ENCODE data around the gene BICDL1. TPM values are rescaled to one million over a fixed set of nuclear protein-coding genes. Genes with fewer than 3 reads are reported as not detected.

The BICDL1 gene
- total RNA-seq, 2 donors from 2014 or later, result 5.0 to 11.1 TPM

DNA sequence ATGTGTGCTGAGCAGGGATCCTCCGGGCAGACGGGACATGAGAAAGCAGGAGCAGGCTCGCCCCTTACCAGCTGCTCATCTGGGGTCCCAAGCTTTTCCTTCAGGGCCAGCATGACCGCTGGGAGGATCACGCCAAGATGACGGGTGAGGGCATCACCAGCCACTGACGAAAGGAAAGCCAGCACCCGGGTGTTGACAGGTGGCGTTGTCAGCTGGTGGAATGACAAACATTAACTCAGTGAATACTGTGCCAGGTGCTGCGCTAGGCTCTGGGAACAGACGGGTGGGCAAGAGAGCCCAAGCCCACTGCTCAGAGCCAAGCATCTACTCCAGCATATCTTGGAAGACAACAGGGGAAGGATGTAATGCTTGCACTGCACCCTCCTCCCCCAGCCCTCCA is 148.8 kb downstream of the BICDL1 start:
- TF ChIP-seq, protein P1, sequence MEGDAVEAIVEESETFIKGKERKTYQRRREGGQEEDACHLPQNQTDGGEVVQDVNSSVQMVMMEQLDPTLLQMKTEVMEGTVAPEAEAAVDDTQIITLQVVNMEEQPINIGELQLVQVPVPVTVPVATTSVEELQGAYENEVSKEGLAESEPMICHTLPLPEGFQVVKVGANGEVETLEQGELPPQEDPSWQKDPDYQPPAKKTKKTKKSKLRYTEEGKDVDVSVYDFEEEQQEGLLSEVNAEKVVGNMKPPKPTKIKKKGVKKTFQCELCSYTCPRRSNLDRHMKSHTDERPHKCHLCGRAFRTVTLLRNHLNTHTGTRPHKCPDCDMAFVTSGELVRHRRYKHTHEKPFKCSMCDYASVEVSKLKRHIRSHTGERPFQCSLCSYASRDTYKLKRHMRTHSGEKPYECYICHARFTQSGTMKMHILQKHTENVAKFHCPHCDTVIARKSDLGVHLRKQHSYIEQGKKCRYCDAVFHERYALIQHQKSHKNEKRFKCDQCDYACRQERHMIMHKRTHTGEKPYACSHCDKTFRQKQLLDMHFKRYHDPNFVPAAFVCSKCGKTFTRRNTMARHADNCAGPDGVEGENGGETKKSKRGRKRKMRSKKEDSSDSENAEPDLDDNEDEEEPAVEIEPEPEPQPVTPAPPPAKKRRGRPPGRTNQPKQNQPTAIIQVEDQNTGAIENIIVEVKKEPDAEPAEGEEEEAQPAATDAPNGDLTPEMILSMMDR (IDR thresholded peaks at IDR 0.05), result no peak
- intact Hi-C loops (cut with DNase I), result no loop called here

GRCh38 chr12:120138366-120138765 is 149.3 kb downstream of the BICDL1 start:
- DNase-seq, result no peak
- no peak overlapping the region for H3K4me3 ChIP-seq
- peaks cover 39% of the 10 kb centered on the region for H3K36me3 ChIP-seq
- H3K4me1 ChIP-seq, result no peaks in the 10 kb centered on the region
- H3K9ac ChIP-seq (ENCODE audit: low read depth in 2 of 2, low read length in 2 of 2), result no peak overlapping the region
- H3K9me3 ChIP-seq, result no peaks in the 10 kb centered on the region
- TF ChIP-seq, protein P1 (IDR thresholded peaks at IDR 0.05), result no peak
- intact Hi-C loops (cut with DNase I), result no loop called here
- no peaks in the 10 kb centered on the region for H3K27me3 ChIP-seq
- no peak overlapping the region for H3K27ac ChIP-seq

More for the DNA sequence above, 148.8 kb downstream of the BICDL1 start:
- Histone ChIP-seq H3K36me3 (peaks cover 39% of the 10 kb centered on the region), H3K9ac (ENCODE audit: low read depth in 2 of 2, low read length in 2 of 2) (no peak overlapping the region), H3K4me3 (no peak overlapping the region), H3K27me3 (no peaks in the 10 kb centered on the region), H3K9me3 (no peaks in the 10 kb centered on the region), H3K27ac (no peak overlapping the region), H3K4me1 (no peaks in the 10 kb centered on the region)
- no peak for DNase-seq

DNA sequence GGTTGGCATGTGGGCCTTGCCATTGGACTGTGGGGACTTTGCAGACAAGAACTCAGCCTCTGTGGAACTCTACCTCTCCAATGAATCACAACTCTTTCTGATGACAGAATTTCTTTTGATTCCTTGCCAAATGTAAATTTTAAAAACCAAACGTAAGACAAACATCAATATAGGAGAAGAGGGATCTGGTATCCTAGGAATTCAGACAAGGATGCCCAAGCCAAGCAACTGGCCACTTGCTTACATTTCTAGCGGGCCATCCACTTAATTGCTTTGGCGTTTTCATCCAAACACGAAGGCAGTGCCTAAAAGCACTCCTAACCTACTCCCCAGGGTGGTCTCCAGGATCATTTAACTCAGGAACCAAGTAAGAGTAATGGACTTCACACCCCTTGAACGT is 150.9 kb downstream of the BICDL1 start:
- intact Hi-C loops (cut with DNase I), result no loop called here

GRCh38 chr12:120140603-120141002 is 151.6 kb downstream of the BICDL1 start:
- H3K9ac ChIP-seq (ENCODE audit: low read depth in 2 of 2, low read length in 2 of 2), result no peak overlapping the region
- H3K27me3 ChIP-seq, result no peaks in the 10 kb centered on the region
- no peak overlapping the region for H3K27ac ChIP-seq
- peaks cover 39% of the 10 kb centered on the region for H3K36me3 ChIP-seq
- intact Hi-C loops (cut with DNase I), result no loop called here
- H3K4me1 ChIP-seq, result no peaks in the 10 kb centered on the region
- no peak for DNase-seq
- no peak overlapping the region for H3K4me3 ChIP-seq
- TF ChIP-seq, protein P1 (IDR thresholded peaks at IDR 0.05), result no peak
- H3K9me3 ChIP-seq, result no peaks in the 10 kb centered on the region

More for the DNA sequence above, 150.9 kb downstream of the BICDL1 start:
- H3K36me3 ChIP-seq, result peaks cover 38% of the 10 kb centered on the region
- H3K27ac ChIP-seq, result no peak overlapping the region
- no peaks in the 10 kb centered on the region for H3K4me1 ChIP-seq
- H3K27me3 ChIP-seq, result no peaks in the 10 kb centered on the region
- no peaks in the 10 kb centered on the region for H3K9me3 ChIP-seq
- TF ChIP-seq, protein P1 (IDR thresholded peaks at IDR 0.05), result no peak
- DNase-seq, result no peak
- no peak overlapping the region for H3K4me3 ChIP-seq
- no peak overlapping the region for H3K9ac ChIP-seq (ENCODE audit: low read depth in 2 of 2, low read length in 2 of 2)

DNA sequence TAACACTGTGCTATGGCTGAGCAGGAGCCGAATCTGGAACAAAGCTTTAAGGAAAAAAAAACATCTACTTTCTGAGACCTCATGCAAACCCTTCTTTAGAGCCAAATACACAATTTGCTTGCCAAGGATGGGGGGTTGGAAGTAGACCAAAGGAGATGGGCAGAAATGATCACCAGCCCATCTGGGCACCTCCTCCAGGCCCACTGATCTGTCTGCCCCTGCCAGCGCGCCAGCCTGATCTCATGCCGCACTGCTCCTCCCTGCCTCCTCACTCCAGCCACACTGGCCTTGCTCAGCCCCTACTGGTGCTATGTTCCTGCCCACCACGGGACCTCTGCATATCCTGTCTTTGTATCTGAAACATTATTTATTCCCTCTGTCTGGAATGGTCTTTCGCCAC is 152.3 kb downstream of the BICDL1 start:
- Histone ChIP-seq H3K9me3 (no peaks in the 10 kb centered on the region), H3K27ac (no peak overlapping the region), H3K27me3 (no peaks in the 10 kb centered on the region), H3K9ac (ENCODE audit: low read depth in 2 of 2, low read length in 2 of 2) (no peak overlapping the region), H3K4me3 (no peak overlapping the region), H3K4me1 (no peaks in the 10 kb centered on the region), H3K36me3 (peaks cover 41% of the 10 kb centered on the region)
- intact Hi-C loops (cut with DNase I), result no loop called here
- TF ChIP-seq, protein P1 (IDR thresholded peaks at IDR 0.05), result no peak
- DNase-seq, result no peak
